ENCODE measurements around the gene POLG2. TPM values are rescaled to one million over a fixed set of nuclear protein-coding genes. Genes with fewer than 3 reads are reported as not detected.

Gene POLG2
- total RNA-seq = 6.9 and 7.6 TPM in 2 replicates

DNA sequence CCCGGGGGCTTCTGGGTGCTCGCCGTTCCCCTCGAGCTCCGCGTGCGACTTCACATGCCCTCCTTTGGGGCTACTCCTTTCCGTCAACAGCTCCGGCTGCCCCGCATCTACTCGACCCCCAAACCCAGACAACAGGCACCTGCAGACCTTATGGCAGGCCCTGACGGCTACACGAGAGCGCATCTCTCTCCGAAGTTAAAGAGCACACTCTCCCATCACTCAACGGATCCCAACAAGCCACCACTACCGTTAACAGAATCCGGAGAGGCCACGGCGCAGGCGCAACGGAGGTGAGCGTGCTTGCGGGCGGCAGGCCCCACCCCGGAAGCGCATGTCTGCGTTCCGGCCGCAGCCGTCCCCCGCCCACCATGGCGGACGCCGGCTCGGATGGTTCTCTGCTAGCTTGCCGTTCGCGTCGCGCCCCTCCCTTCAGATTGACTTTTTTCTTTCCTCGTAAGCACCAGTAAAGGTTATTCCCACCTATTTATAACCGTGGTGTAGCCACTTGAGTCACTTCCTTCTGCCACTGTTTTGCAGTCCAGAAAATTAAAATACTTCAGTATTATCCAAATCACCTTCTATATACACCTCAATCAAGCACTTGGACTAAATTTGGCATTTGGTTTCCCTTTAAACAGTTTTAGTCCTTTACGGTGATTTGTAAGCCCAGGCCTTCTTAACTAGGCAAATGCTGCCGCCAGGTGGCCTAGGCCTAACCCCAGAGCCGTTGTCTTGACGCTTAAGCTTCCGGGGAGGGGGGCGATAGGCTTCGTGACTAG lies at the start of gene POLG2:
TSS of gene POLG2 (minus strand) at position 269 of the 779 bp plus-strand sequence. CDS start at position 183, 86 bp downstream.
- peaks cover 3% of the 10 kb centered on the region for H3K36me3 ChIP-seq (ENCODE audit: control insufficient read depth, insufficient read depth, low read length)
- peak within 1 kb of the TSS; percentile 81 for H3K4me3 ChIP-seq (ENCODE audit: low read depth, low read length)
- TF ChIP-seq, protein P1, sequence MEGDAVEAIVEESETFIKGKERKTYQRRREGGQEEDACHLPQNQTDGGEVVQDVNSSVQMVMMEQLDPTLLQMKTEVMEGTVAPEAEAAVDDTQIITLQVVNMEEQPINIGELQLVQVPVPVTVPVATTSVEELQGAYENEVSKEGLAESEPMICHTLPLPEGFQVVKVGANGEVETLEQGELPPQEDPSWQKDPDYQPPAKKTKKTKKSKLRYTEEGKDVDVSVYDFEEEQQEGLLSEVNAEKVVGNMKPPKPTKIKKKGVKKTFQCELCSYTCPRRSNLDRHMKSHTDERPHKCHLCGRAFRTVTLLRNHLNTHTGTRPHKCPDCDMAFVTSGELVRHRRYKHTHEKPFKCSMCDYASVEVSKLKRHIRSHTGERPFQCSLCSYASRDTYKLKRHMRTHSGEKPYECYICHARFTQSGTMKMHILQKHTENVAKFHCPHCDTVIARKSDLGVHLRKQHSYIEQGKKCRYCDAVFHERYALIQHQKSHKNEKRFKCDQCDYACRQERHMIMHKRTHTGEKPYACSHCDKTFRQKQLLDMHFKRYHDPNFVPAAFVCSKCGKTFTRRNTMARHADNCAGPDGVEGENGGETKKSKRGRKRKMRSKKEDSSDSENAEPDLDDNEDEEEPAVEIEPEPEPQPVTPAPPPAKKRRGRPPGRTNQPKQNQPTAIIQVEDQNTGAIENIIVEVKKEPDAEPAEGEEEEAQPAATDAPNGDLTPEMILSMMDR (IDR thresholded peaks at IDR 0.05; ENCODE audit: insufficient read depth, low read length, poor library complexity, severe bottlenecking) = peak; percentile 61
- no peaks in the 10 kb centered on the region for H3K27me3 ChIP-seq (ENCODE audit: control insufficient read depth, insufficient read depth, low read length)
- DNase-seq (ENCODE audit: low read depth) = peak; percentile 78

DNA sequence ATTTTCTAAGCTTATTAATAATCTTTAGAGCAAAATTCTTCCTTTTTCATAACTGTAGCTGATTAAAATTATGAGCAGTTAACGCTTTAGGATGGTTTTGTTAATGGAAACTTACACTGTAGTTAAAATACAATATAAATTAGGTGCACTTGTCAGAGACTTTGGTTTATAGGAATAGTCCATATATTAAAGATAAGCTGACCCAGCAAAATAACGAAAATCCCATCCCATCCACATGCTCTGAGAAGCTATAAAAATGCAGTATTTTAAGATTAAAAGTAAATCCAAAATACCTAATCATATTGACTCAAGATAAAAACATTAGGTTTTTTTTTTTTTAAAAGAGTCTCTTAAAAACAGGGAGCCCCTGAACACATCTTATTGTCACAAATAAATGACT lies 47.9 kb upstream of the POLG2 start:
- H3K36me3 ChIP-seq (ENCODE audit: control insufficient read depth, insufficient read depth, low read length) = peaks cover 1% of the 10 kb centered on the region
- H3K4me3 ChIP-seq (ENCODE audit: low read depth, low read length) = no peak overlapping the region
- DNase-seq (ENCODE audit: low read depth) = no peak
- TF ChIP-seq, protein P1 (IDR thresholded peaks at IDR 0.05; ENCODE audit: insufficient read depth, low read length, poor library complexity, severe bottlenecking) = no peak
- H3K27me3 ChIP-seq (ENCODE audit: control insufficient read depth, insufficient read depth, low read length) = no peaks in the 10 kb centered on the region

DNA sequence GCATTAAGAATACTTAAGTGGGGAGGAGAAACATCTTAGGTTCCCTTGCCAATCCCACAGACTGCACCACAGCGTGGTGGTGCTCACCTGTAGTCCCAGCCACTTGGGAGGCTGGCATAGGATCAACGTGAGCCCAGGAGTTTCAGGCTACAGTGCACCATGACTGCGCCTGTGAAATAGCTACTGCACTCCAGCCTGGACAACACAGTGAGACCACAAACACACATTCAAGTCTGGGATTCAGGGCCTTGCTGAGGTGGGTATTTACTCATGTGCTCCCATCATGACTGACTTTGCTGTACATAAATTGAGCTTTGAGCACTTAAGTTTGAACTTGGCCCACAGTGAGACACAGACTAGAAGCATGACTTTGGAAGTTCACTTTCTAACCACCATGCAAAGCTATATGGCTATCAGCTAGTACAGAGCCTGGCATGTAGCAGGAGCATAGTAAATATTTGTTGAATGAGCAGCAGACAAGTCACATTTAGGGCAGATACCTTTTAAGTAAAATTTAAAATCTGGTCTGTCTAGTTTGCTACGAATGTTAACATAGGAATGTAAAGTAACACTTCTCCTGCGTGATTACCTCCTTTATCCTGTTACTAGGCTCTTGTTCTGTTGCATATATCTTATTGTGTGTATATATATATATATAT lies 43.4 kb upstream of the POLG2 start:
- DNase-seq (ENCODE audit: low read depth) = no peak
- Histone ChIP-seq H3K36me3 (ENCODE audit: control insufficient read depth, insufficient read depth, low read length) (peaks cover 3% of the 10 kb centered on the region), H3K27me3 (ENCODE audit: control insufficient read depth, insufficient read depth, low read length) (no peaks in the 10 kb centered on the region), H3K4me3 (ENCODE audit: low read depth, low read length) (no peak overlapping the region)
- TF ChIP-seq, protein P1 (IDR thresholded peaks at IDR 0.05; ENCODE audit: insufficient read depth, low read length, poor library complexity, severe bottlenecking) = no peak

DNA sequence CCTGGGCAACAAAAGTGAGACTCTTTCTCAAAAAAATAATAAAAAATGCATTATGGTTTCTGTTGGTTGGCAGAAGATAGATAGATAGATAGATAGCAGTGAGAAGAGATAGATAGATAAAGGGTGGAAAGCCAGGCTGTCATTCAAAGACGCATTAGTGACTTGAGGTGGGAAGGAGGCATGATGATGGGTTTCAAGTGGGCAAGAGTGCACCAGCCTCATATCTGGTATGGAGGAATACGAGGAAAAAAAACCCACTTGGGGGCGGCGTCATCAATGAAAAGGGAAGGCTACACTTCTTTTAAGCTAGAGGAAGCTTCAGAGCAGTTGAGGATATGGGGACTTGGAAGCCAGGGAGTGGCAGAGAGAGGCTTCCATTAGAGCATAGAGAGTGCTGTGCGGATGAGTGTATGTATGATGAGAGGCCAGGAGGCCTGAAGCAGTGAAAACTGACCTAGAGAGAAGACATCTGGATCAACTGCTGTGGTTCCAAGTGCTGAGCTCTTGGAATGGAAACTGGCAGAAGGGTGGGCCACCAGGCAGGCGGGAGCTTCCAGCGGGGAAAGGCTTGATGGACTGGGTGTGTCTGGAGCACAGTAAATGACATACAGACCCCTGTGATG lies 41.8 kb upstream of the POLG2 start:
- no peak overlapping the region for H3K4me3 ChIP-seq (ENCODE audit: low read depth, low read length)
- no peak for DNase-seq (ENCODE audit: low read depth)
- TF ChIP-seq, protein P1 (IDR thresholded peaks at IDR 0.05; ENCODE audit: insufficient read depth, low read length, poor library complexity, severe bottlenecking) = no peak
- no peaks in the 10 kb centered on the region for H3K27me3 ChIP-seq (ENCODE audit: control insufficient read depth, insufficient read depth, low read length)
- peaks cover 3% of the 10 kb centered on the region for H3K36me3 ChIP-seq (ENCODE audit: control insufficient read depth, insufficient read depth, low read length)

DNA sequence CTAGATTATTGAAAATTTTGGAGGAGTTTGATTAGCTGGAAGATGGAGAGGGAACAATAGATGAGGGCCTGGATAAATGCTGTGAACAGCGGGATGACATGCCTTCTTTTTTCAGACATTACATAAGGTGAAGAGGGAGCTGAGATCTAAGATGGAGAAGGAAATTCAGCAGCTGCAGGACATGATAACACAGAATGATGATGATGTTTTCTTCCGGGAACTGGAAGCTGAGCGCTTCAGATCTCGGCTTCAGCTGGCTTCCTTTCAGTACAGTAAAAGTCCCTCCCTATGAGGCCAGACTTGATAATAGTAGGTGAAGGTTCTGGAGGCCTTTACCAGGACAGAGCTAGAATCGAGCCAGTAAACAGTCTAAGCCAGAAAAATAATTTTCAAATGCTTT lies 40.6 kb upstream of the POLG2 start:
- no peak for DNase-seq (ENCODE audit: low read depth)
- H3K4me3 ChIP-seq (ENCODE audit: low read depth, low read length) = no peak overlapping the region
- TF ChIP-seq, protein P1 (IDR thresholded peaks at IDR 0.05; ENCODE audit: insufficient read depth, low read length, poor library complexity, severe bottlenecking) = no peak
- H3K27me3 ChIP-seq (ENCODE audit: control insufficient read depth, insufficient read depth, low read length) = no peaks in the 10 kb centered on the region
- peaks cover 3% of the 10 kb centered on the region for H3K36me3 ChIP-seq (ENCODE audit: control insufficient read depth, insufficient read depth, low read length)

All from kidney epithelial cell (primary cell).